Heart right ventricle (tissue), 16 donors: ENCODE results near the gene FRAS1. TPM values are rescaled to one million over a fixed set of nuclear protein-coding genes. Genes with fewer than 3 reads are reported as not detected.

ENCODE experiments used
- ATAC-seq, 8 donors: fragments of 200-7000 bp; cut with Tn5 transposase; one replicate each; pipeline ENCODE4 v1.9.1; 2020; ENCODE audit warnings: mild to moderate bottlenecking in 8 of 8, moderate library complexity in 8 of 8, moderate number of reproducible peaks in 1 of 8
- DNase-seq, 2 donors: peaks; one replicate each; pipeline ENCODE4 v3.0.0-alpha.2; 2020
- H3K27ac ChIP-seq, 10 donors: fragments of 200-600 bp; sonication (generic) in 2 of 10; one replicate each; pipeline versions ENCODE4 v1.5.0 to v1.8.0; 2020 to 2022; ENCODE audit warnings: mild to moderate bottlenecking in 3 of 10
- H3K27me3 ChIP-seq, 7 donors: fragments of 200-600 bp; one replicate each; pipeline ENCODE4 v1.8.0; 2021 to 2022; ENCODE audit warnings: mild to moderate bottlenecking in 2 of 7
- H3K36me3 ChIP-seq, 9 donors: fragments of 200-600 bp; sonication (generic) in 1 of 9; one replicate each; pipeline versions ENCODE4 v1.5.0 to v1.8.0; 2020 to 2022; ENCODE audit warnings: mild to moderate bottlenecking in 2 of 9
- H3K4me1 ChIP-seq, 9 donors: fragments of 200-600 bp; sonication (generic) in 1 of 9; one replicate each; pipeline versions ENCODE4 v1.5.0 to v1.8.0; 2020 to 2022; ENCODE audit warnings: mild to moderate bottlenecking in 4 of 9
- H3K4me3 ChIP-seq, 10 donors: fragments of 200-600 bp; sonication (generic) in 2 of 10; one replicate each; pipeline versions ENCODE4 v1.5.0 to v1.8.0; 2020 to 2022; ENCODE audit warnings: mild to moderate bottlenecking in 7 of 10, moderate library complexity in 2 of 10
- H3K9me3 ChIP-seq, 11 donors: fragments of 200-600 bp in 10 of 11; sonication (generic) in 2 of 11; one replicate each; pipeline versions ENCODE4 v1.5.0 to v1.8.0; 2013 to 2022; ENCODE audit warnings: mild to moderate bottlenecking in 2 of 11, control low read depth in 1 of 11, moderate library complexity in 1 of 11
- CTCF ChIP-seq, 9 donors: fragments of 200-600 bp; sonication (generic) in 2 of 9; IDR thresholded peaks; one replicate each; pipeline versions ENCODE4 v1.5.0 to v1.8.0; 2021 to 2022; ENCODE audit warnings: antibody characterized with exemption in 9 of 9, mild to moderate bottlenecking in 5 of 9, moderate library complexity in 1 of 9
- WGBS, 2 donors: extraction: QIAGEN DNeasy Blood & Tissue Kit; methylation state at CpG; one replicate each; pipeline ENCODE4 v1.1.7; 2013; ENCODE audit warnings: inconsistent platforms in 1 of 2; 5-methylcytosine and 5-hydroxymethylcytosine counted together
- intact Hi-C, 10 donors: fragments of 100-400 bp; cut with DNase I; formaldehyde crosslinking; loops; one replicate each; pipeline versions ENCODE4 v1.11.1 to v1.14.2; 2022
- polyA plus RNA-seq, 2 donors: library from polyadenylated mRNA; stranded (reverse); fragments of 200-250 nt; gene quantifications; one replicate each; pipeline ENCODE4 v1.2.3, GENCODE V29; 2013
- total RNA-seq, 10 donors: library from RNA; stranded (reverse); fragmentation: NEBNext Ultra II Directional in 3 of 10; extraction: Animal tissue kit (Norgen Biotek cat#: 25700) in 3 of 10; gene quantifications; one replicate each; pipeline versions ENCODE4 v1.2.1 to v1.2.4, GENCODE V29; 2021 to 2023
- donor health status: Arrhythmogenic right ventricular cardiomyopathy.
- donor health status: ischemic (EF 13 %, LVEDD 7.1; RV severe dilation, severe dysfunction).
- donor health status: healthy with polysubstance abuse.
- donor health status: DM: no; HTN: yes; CAD: no.
- donor health status: DM: no; HTN: no; CAD: no.
- donor health status: ischemic (EF 25% LVEDD 6.9; RV normal size, moderate dysfunction).
- donor health status: ischemic (EF 25% LVEDD 5.7; RV mildly dilated, moderate dysfunction).
- donor health status: healthy.
- donor health status: DM: yes; HTN: yes; CAD: no.
- donor health status: Ischemic cardiomyopathy.
- donor health status: ischemic (EF 35%, LVEDD 5.7; RV mildly dilated, moderate dysfunction).
- donor health status: nonischemic (EF 11% LVEDD 7.7; RV severe dilation, severe dysfunction).
- donor health status: DM: yes; HTN: yes; CAD: no.
- donor health status: PGD.
- donor health status: ischemic (EF 29% LVEDD 5.4; RV normal size, mild dysfunction).
- donor health status: nonischemic (EF 23%, LVEDD 6.1; RV moderate dilation, normal function).

Gene FRAS1
- total and polyA plus RNA-seq, 12 donors: 0.93 to 6.2 (median 3.1) TPM

- intact Hi-C loops: no loop called here
- no peak for DNase-seq
- Histone ChIP-seq H3K4me3 (no peak overlapping the region), H3K36me3 (peaks cover 0 to 8% (median 0%) of the 10 kb centered on the region in 9 donors), H3K27me3 (no peaks in the 10 kb centered on the region), H3K27ac (peak overlapping the region in 1 of 10 donors; percentile 85), H3K9me3 (no peaks in the 10 kb centered on the region), H3K4me1 (peaks cover 2 to 53% (median 22%) of the 10 kb centered on the region in 9 donors)
- no peak for ATAC-seq
- WGBS, 2 donors: 88 to 90% methylated on average over 8 of the region's 8 CpGs
- TF ChIP-seq CTCF (IDR thresholded peaks at IDR 0.05): no peak
Measured at GRCh38 chr4:78566834-78567499, 509.8 kb downstream of the FRAS1 start.

- intact Hi-C loops: no loop called here
- Histone ChIP-seq H3K27ac (peak overlapping the region in 4 of 10 donors; percentile 42 to 85 (median 70)), H3K36me3 (peaks cover 0 to 8% (median 0%) of the 10 kb centered on the region in 9 donors), H3K4me3 (no peak overlapping the region), H3K27me3 (no peaks in the 10 kb centered on the region), H3K4me1 (peaks cover 2 to 53% (median 22%) of the 10 kb centered on the region in 9 donors), H3K9me3 (no peaks in the 10 kb centered on the region)
- DNase-seq: no peak
- WGBS, 2 donors: 94 to 95% methylated on average over 2 of the region's 2 CpGs
- TF ChIP-seq CTCF (IDR thresholded peaks at IDR 0.05): no peak
- ATAC-seq: no peak
Measured at GRCh38 chr4:78567500-78568060, 510.5 kb downstream of the FRAS1 start.

DNA sequence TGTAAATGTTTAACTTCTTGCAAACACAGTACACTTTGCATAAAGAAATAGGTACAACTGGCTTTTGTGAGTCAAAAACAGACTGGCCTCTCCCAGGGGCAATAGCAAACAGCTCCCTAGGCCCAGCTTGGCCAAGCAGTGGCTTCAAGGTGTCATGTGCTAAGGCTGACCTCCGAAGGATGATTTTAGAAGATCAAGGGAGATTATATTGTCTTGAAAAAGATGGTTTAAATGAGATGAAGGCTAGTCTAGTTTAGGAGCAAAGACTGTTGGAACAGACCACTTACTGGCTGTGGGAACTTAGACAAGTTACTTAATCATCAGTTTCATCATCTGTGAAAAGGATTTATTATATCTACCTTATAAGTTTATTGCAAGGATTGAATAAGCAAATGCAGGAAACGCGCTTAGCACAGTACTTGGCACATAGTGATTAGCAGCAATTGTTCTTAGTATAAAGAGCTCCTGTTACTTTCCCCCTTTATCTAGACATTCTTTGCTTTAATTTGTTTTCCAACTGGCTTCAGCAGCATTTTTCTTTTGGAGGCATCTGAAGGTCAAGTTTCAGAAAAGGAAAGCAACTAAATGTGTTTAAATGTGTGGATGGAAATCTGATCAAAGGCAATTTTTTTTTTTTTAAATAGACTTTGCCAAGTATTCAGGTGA lies 511.6 kb downstream of the FRAS1 start:
- WGBS, 2 donors: 57 to 61% methylated on average over 3 of the region's 3 CpGs
- Histone ChIP-seq H3K27me3 (no peaks in the 10 kb centered on the region), H3K9me3 (no peaks in the 10 kb centered on the region), H3K27ac (peak overlapping the region; percentile 30 to 85 (median 58)), H3K4me1 (peaks cover 2 to 53% (median 22%) of the 10 kb centered on the region in 9 donors), H3K4me3 (peak overlapping the region in 1 of 10 donors; percentile 5), H3K36me3 (peaks cover 0 to 8% (median 0%) of the 10 kb centered on the region in 9 donors)
- ATAC-seq: peak in 7 of 8 donors; percentile 26 to 65 (median 47)
- DNase-seq: no peak
- intact Hi-C loops: no loop called here
- TF ChIP-seq CTCF (IDR thresholded peaks at IDR 0.05): no peak

GRCh38 chr4:78569306-78569821 lies 512.2 kb downstream of the FRAS1 start:
- DNase-seq (no peak), ATAC-seq (peak in 6 of 8 donors; percentile 59 to 71 (median 66))
- 45 to 58% methylated on average over 6 of the region's 6 CpGs for WGBS, 2 donors
- H3K27me3 ChIP-seq: no peaks in the 10 kb centered on the region
- H3K36me3 ChIP-seq: peaks cover 0 to 9% (median 0%) of the 10 kb centered on the region in 9 donors
- TF ChIP-seq CTCF (IDR thresholded peaks at IDR 0.05): no peak
- peak overlapping the region; percentile 22 to 85 (median 54) for H3K27ac ChIP-seq
- intact Hi-C loops: no loop called here
- H3K9me3 ChIP-seq: no peaks in the 10 kb centered on the region
- peak overlapping the region in 1 of 10 donors; percentile 5 for H3K4me3 ChIP-seq
- peaks cover 2 to 47% (median 22%) of the 10 kb centered on the region in 9 donors for H3K4me1 ChIP-seq
